Neural cell (in vitro differentiated cells): ENCODE measurements around the gene UCK2.

Experiments
- CTCF ChIP-seq: fragments of 450-650 bp; IDR thresholded peaks from 2 replicates; pipeline ENCODE4 v1.5.1; 2014; ENCODE audit warnings: antibody characterized with exemption, mild to moderate bottlenecking, moderate library complexity; ENCODE audit not compliant: poor library complexity, severe bottlenecking
- EP300 ChIP-seq: fragments of 450-650 bp; conservative IDR thresholded peaks from 2 replicates; pipeline ENCODE4 v1.6.1; 2014; ENCODE audit warnings: antibody characterized with exemption, mild to moderate bottlenecking, moderate library complexity; ENCODE audit not compliant: poor library complexity, severe bottlenecking
- EZH2 ChIP-seq: fragments of 200-600, 300-800 bp; shearing (Covaris generic), sonication (generic); IDR thresholded peaks from 2 replicates; pipeline ENCODE4 v1.6.1; 2014; ENCODE audit warnings: antibody characterized with exemption, low read length, borderline replicate concordance, mild to moderate bottlenecking; ENCODE audit not compliant: insufficient read depth, poor library complexity, severe bottlenecking
- POLR2AphosphoS5 ChIP-seq: IDR thresholded peaks from 2 replicates; pipeline ENCODE4 v1.6.1; 2012
- RAD21 ChIP-seq: fragments of 450-650 bp; conservative IDR thresholded peaks from 2 replicates; pipeline ENCODE4 v1.6.1; 2014; ENCODE audit warnings: antibody characterized with exemption, mild to moderate bottlenecking, moderate library complexity
- TAF1 ChIP-seq: IDR thresholded peaks from 2 replicates; pipeline ENCODE4 v1.6.1; 2012; ENCODE audit warnings: low read depth

- TF ChIP-seq CTCF (no peak), RAD21 (no peak), EP300 (no peak), TAF1 (no peak), POLR2AphosphoS5 (no peak), EZH2 (no peak)
These were observed 130.9 kb downstream of the UCK2 start for GRCh38 chr1:165958306-165958705.
